HG03060 (cell line): ENCODE measurements around the gene DDX51.
"Not testable (repeated sequence)": the region's sequence is repeated elsewhere in the genome, so short reads cannot be mapped to it uniquely, and the experiment has no call there.

Experiments
- ATAC-seq: cut with Tn5 transposase; IDR thresholded peaks from one replicate; pipeline ENCODE4 v1.9.1; 2021; ENCODE audit warnings: low read depth, moderate number of reproducible peaks; ENCODE audit not compliant: unreplicated experiment

DDX51 gene

GRCh38 chr12:132123970-132124765, 20.0 kb downstream of the DDX51 start:
- ATAC-seq = no peak

GRCh38 chr12:132121283-132121682, 22.8 kb downstream of the DDX51 start:
- ATAC-seq = no peak

- ATAC-seq = no peak
Observed at GRCh38 chr12:132118876-132119275, 25.2 kb downstream of the DDX51 start.

GRCh38 chr12:132117558-132117875, 26.6 kb downstream of the DDX51 start:
- ATAC-seq = no peak

- no peak for ATAC-seq
Observed at GRCh38 chr12:132116709-132117557, 27.2 kb downstream of the DDX51 start.

GRCh38 chr12:132115500-132115899, 28.6 kb downstream of the DDX51 start:
- no peak for ATAC-seq

- no peak for ATAC-seq
Observed at GRCh38 chr12:132114667-132115066, 29.5 kb downstream of the DDX51 start.

- ATAC-seq = no peak
Observed at GRCh38 chr12:132111654-132112304, 32.3 kb downstream of the DDX51 start.

- no peak for ATAC-seq
Observed at GRCh38 chr12:132110677-132111076, 33.4 kb downstream of the DDX51 start.

- ATAC-seq = no peak
Observed at GRCh38 chr12:132109741-132110140, 34.4 kb downstream of the DDX51 start.

- no peak for ATAC-seq
Observed at GRCh38 chr12:132108211-132108832, 35.8 kb downstream of the DDX51 start.

- no peak for ATAC-seq
Observed at GRCh38 chr12:132106921-132107320, 37.2 kb downstream of the DDX51 start.

GRCh38 chr12:132105467-132105866, 38.7 kb downstream of the DDX51 start:
- no peak for ATAC-seq

GRCh38 chr12:132103542-132104308, 40.4 kb downstream of the DDX51 start:
- no peak for ATAC-seq

GRCh38 chr12:132103072-132103471, 41.0 kb downstream of the DDX51 start:
- not testable (repeated sequence) for ATAC-seq

- no peak for ATAC-seq
Observed at GRCh38 chr12:132102297-132102696, 41.8 kb downstream of the DDX51 start.

- ATAC-seq = no peak
Observed at GRCh38 chr12:132100306-132101065, 43.6 kb downstream of the DDX51 start.

GRCh38 chr12:132099739-132100138, 44.4 kb downstream of the DDX51 start:
- no peak for ATAC-seq
